ENCODE measurements around the gene QRICH1. TPM values are rescaled to one million over a fixed set of nuclear protein-coding genes. Genes with fewer than 3 reads are reported as not detected.

QRICH1 gene
- total RNA-seq, 4 donors from 2014 or later = 35.8 to 65.6 (median 47.1) TPM

DNA sequence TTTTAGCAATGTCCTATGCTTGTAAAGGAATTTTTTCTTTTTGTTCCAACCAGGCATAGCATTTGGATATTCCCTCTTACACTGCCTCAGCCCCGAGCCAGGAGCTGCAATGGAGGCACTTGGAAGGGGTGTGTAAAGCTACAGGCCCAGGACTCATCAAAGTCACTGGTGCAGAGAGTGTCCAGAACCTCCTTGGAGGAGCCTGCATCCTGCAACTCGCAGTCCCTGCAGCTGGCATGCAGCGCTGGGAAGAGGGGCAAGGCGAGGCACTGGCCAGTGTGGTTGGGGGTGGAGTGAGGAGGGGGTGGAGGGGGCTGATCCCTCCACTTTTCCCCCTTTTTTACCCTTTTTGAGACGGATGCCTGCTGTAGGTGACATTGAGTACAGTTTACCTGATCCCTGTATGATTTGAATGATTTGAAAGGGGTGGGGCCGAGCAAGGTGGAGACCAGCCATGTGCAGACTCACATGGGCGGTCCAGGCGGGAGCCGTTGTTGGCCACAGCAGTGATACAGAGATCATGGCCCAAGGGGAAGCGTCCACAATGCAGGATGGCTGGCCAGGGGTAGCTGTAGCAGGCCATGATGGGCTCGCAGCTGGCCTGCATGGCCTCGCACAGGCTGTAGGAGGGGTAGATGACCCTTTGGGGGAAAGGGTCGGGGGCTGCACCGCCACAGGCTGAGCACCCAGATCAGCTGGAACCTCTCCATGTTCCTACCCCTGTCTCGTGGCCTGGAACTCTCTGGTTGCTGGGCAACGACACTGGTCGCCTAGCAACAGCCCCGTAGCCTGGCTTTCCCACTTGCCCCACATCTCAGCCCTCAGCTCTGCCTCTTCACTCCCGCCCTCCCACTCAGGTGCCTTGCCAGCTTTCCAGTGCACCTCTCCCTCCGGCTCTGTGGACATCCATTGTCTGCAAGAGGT, 95.9 kb downstream of the QRICH1 start:
- no peak for ATAC-seq
- in situ Hi-C loops (cut with MboI; ENCODE audit: low sequenced_read_pairs in 4 of 4) = no loop called here

DNA sequence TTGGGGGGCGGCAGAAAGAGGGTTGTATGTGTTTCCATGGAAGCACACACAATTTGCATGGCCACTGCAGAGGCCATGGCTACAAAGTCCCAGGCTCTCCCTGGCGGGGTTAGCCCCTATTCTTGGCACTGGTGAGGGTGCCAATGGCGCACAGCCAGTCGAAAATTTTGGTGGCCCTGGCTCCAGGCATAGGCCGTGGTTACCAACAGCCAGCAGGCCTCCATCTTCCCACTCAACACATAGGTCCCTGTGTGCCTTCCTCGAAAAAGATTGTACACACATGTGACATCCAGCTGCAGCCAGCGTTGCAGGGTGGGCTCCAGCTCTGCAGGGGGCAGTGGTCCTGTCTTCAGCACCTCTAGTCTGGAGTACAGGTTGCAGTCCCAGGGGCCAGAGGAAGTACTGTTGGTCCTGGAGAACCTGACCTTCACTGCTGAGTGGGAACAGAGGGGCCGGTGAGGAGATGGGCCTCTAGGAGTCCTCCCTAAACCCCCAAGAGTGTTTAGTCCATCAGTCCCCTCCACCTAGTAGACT, 96.7 kb downstream of the QRICH1 start:
- Histone ChIP-seq H3K27ac (no peak overlapping the region), H3K27me3 (no peaks in the 10 kb centered on the region), H3K4me3 (no peak overlapping the region), H3K4me1 (peaks cover 9 to 12% of the 10 kb centered on the region in 2 donors), H3K36me3 (no peaks in the 10 kb centered on the region), H3K9me3 (no peaks in the 10 kb centered on the region)
- ATAC-seq (no peak), DNase-seq (no peak)
- in situ Hi-C loops (cut with MboI; ENCODE audit: low sequenced_read_pairs in 4 of 4) (no loop called here), intact Hi-C loops (cut with DNase I; ENCODE audit: low total_unique reads) (no loop called here)
- TF ChIP-seq, protein P1, sequence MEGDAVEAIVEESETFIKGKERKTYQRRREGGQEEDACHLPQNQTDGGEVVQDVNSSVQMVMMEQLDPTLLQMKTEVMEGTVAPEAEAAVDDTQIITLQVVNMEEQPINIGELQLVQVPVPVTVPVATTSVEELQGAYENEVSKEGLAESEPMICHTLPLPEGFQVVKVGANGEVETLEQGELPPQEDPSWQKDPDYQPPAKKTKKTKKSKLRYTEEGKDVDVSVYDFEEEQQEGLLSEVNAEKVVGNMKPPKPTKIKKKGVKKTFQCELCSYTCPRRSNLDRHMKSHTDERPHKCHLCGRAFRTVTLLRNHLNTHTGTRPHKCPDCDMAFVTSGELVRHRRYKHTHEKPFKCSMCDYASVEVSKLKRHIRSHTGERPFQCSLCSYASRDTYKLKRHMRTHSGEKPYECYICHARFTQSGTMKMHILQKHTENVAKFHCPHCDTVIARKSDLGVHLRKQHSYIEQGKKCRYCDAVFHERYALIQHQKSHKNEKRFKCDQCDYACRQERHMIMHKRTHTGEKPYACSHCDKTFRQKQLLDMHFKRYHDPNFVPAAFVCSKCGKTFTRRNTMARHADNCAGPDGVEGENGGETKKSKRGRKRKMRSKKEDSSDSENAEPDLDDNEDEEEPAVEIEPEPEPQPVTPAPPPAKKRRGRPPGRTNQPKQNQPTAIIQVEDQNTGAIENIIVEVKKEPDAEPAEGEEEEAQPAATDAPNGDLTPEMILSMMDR (IDR thresholded peaks at IDR 0.05 in 4 of 5, conservative IDR thresholded peaks at IDR 0.05 in 1 of 5) = no peak
- TF ChIP-seq POLR2A (IDR thresholded peaks at IDR 0.05) = no peak

More for the DNA sequence above, 95.9 kb downstream of the QRICH1 start:
- H3K27ac ChIP-seq = no peak overlapping the region
- H3K4me3 ChIP-seq = no peak overlapping the region
- intact Hi-C loops (cut with DNase I; ENCODE audit: low total_unique reads) = no loop called here
- DNase-seq = no peak
- no peaks in the 10 kb centered on the region for H3K9me3 ChIP-seq
- H3K27me3 ChIP-seq = no peaks in the 10 kb centered on the region
- H3K4me1 ChIP-seq = peaks cover 1 to 3% of the 10 kb centered on the region in 2 donors
- H3K36me3 ChIP-seq = no peaks in the 10 kb centered on the region
- TF ChIP-seq, protein P1 (IDR thresholded peaks at IDR 0.05 in 4 of 5, conservative IDR thresholded peaks at IDR 0.05 in 1 of 5) = no peak
- no peak for TF ChIP-seq POLR2A (IDR thresholded peaks at IDR 0.05)

DNA sequence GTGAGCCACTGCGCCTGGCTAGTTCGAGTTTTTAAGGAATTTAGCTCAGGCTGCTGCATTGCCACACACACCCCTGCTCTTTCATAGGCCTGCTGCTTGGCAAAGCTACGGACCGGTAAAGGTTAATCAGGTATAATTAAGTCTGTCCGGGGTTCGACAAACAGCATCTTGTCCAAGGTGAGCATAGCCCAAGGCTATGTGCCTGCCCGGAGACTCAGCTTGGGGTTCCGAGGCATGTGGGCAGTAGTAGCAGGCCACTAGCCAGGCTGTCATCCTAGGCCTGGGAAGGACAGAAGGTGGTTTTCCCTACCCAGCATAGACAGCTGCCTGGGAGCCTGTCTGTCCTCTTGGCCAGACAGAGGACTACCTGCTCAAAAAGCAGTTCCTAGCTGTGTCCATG, 97.2 kb downstream of the QRICH1 start:
- no peak overlapping the region for H3K4me3 ChIP-seq
- in situ Hi-C loops (cut with MboI; ENCODE audit: low sequenced_read_pairs in 4 of 4) = no loop called here
- TF ChIP-seq POLR2A (IDR thresholded peaks at IDR 0.05) = no peak
- TF ChIP-seq, protein P1 (IDR thresholded peaks at IDR 0.05 in 4 of 5, conservative IDR thresholded peaks at IDR 0.05 in 1 of 5) = no peak
- no peak for DNase-seq
- ATAC-seq = no peak
- H3K9me3 ChIP-seq = no peaks in the 10 kb centered on the region
- H3K27ac ChIP-seq = no peak overlapping the region
- no peaks in the 10 kb centered on the region for H3K36me3 ChIP-seq
- H3K27me3 ChIP-seq = no peaks in the 10 kb centered on the region
- intact Hi-C loops (cut with DNase I; ENCODE audit: low total_unique reads) = no loop called here
- H3K4me1 ChIP-seq = peaks cover 14 to 17% of the 10 kb centered on the region in 2 donors

DNA sequence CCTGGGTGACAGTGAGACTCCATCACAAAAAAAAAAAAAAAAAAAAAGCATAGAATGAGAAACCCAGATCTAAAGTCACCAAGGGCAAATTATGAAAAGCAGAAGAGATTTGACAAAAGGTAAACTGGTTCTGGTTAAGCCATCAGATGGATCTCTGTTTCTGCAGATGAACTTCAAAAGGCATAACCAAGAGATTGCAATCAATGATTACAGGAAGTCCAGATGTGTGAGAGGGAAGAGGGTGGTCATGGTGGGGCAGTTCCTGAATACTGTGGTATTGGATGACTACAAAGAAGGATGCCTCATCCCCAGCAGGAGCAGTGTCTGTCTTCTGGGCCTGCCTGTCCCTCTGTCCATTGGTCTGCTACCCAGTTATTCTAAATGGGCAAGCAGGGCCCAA, 100.0 kb downstream of the QRICH1 start:
- ATAC-seq = no peak
- intact Hi-C loops (cut with DNase I; ENCODE audit: low total_unique reads) = no loop called here
- no peaks in the 10 kb centered on the region for H3K36me3 ChIP-seq
- TF ChIP-seq, protein P1 (IDR thresholded peaks at IDR 0.05 in 4 of 5, conservative IDR thresholded peaks at IDR 0.05 in 1 of 5) = no peak
- no peak for TF ChIP-seq POLR2A (IDR thresholded peaks at IDR 0.05)
- peaks cover 27 to 34% of the 10 kb centered on the region in 2 donors for H3K4me1 ChIP-seq
- in situ Hi-C loops (cut with MboI; ENCODE audit: low sequenced_read_pairs in 4 of 4) = no loop called here
- H3K27ac ChIP-seq = no peak overlapping the region
- no peaks in the 10 kb centered on the region for H3K27me3 ChIP-seq
- no peak overlapping the region for H3K4me3 ChIP-seq
- no peaks in the 10 kb centered on the region for H3K9me3 ChIP-seq
- no peak for DNase-seq

All from gastrocnemius medialis (tissue), 4 donors.